KMS-11 (cell line): Measurements from ENCODE around the gene KIF1C.

Experiments
- H2AFZ ChIP-seq: fragments of 200-600 bp; sonication (generic); 2 replicates; pipeline ENCODE4 v1.6.1; 2016; ENCODE audit warnings: antibody characterized with exemption, mixed run types, low read depth
- H3K27ac ChIP-seq: fragments of 200-600 bp; sonication (generic); 2 replicates; pipeline ENCODE4 v1.6.1; 2016; ENCODE audit warnings: mild to moderate bottlenecking, mixed run types
- H3K27me3 ChIP-seq: fragments of 200-600 bp; sonication (generic); 2 replicates; pipeline ENCODE4 v1.6.1; 2017; ENCODE audit warnings: mild to moderate bottlenecking, low read depth, mixed run types, moderate library complexity; ENCODE audit not compliant: insufficient read depth
- H3K36me3 ChIP-seq: fragments of 200-600 bp; sonication (generic); 2 replicates; pipeline ENCODE4 v1.6.1; 2017; ENCODE audit warnings: mild to moderate bottlenecking, mixed run types; ENCODE audit not compliant: insufficient read depth
- H3K4me1 ChIP-seq: fragments of 200-600 bp; sonication (generic); 2 replicates; pipeline ENCODE4 v1.6.1; 2016; ENCODE audit warnings: mild to moderate bottlenecking, low read depth, mixed run types; ENCODE audit not compliant: poor library complexity, severe bottlenecking
- H3K4me2 ChIP-seq: fragments of 200-600 bp; sonication (generic); 2 replicates; pipeline ENCODE4 v1.7.0; 2016; ENCODE audit warnings: mild to moderate bottlenecking, mixed run types
- H3K4me3 ChIP-seq: fragments of 200-600 bp; sonication (generic); IDR thresholded peaks from 2 replicates; pipeline ENCODE4 v1.6.1; 2017; ENCODE audit warnings: low read depth, low read length, mixed read lengths; ENCODE audit not compliant: insufficient read depth
- H3K79me2 ChIP-seq: fragments of 200-600 bp; sonication (generic); 2 replicates; pipeline ENCODE4 v1.6.1; 2016; ENCODE audit warnings: low read depth, mixed run types; ENCODE audit not compliant: insufficient read depth
- H3K9ac ChIP-seq: fragments of 200-600 bp; sonication (generic); 2 replicates; pipeline ENCODE4 v1.6.1; 2016; ENCODE audit warnings: mild to moderate bottlenecking, mixed run types
- H4K20me1 ChIP-seq: fragments of 200-600 bp; sonication (generic); 2 replicates; pipeline ENCODE4 v1.6.1; 2016; ENCODE audit warnings: mild to moderate bottlenecking, mixed run types; ENCODE audit not compliant: insufficient read depth
- CTCF ChIP-seq: fragments of 200-600 bp; sonication (generic); conservative IDR thresholded peaks from 2 replicates; pipeline ENCODE4 v1.6.1; 2017; ENCODE audit warnings: low read depth, mild to moderate bottlenecking, antibody characterized with exemption, low read length, moderate library complexity, mixed read lengths

The KIF1C gene

GRCh38 chr17:5032865-5033264, 35.1 kb downstream of the KIF1C start:
- TF ChIP-seq CTCF, result no peak
- H3K27ac ChIP-seq, result no peak overlapping the region
- H2AFZ ChIP-seq, result no peak overlapping the region
- H3K9ac ChIP-seq, result no peak overlapping the region
- H3K4me3 ChIP-seq, result no peak overlapping the region
- no peaks in the 10 kb centered on the region for H3K27me3 ChIP-seq
- no peaks in the 10 kb centered on the region for H3K79me2 ChIP-seq
- no peaks in the 10 kb centered on the region for H3K36me3 ChIP-seq
- no peaks in the 10 kb centered on the region for H4K20me1 ChIP-seq
- peaks cover 5% of the 10 kb centered on the region for H3K4me1 ChIP-seq
- H3K4me2 ChIP-seq, result no peak overlapping the region

GRCh38 chr17:5033352-5034015, 35.7 kb downstream of the KIF1C start:
- peaks cover 5% of the 10 kb centered on the region for H3K4me1 ChIP-seq
- no peak overlapping the region for H3K4me2 ChIP-seq
- H3K9ac ChIP-seq, result no peak overlapping the region
- H3K36me3 ChIP-seq, result no peaks in the 10 kb centered on the region
- TF ChIP-seq CTCF, result no peak
- H4K20me1 ChIP-seq, result no peaks in the 10 kb centered on the region
- no peak overlapping the region for H2AFZ ChIP-seq
- H3K79me2 ChIP-seq, result no peaks in the 10 kb centered on the region
- H3K27ac ChIP-seq, result no peak overlapping the region
- no peak overlapping the region for H3K4me3 ChIP-seq
- no peaks in the 10 kb centered on the region for H3K27me3 ChIP-seq

- H4K20me1 ChIP-seq, result no peaks in the 10 kb centered on the region
- H3K4me2 ChIP-seq, result no peak overlapping the region
- no peaks in the 10 kb centered on the region for H3K79me2 ChIP-seq
- H3K27me3 ChIP-seq, result no peaks in the 10 kb centered on the region
- H3K4me1 ChIP-seq, result peaks cover 5% of the 10 kb centered on the region
- H3K9ac ChIP-seq, result no peak overlapping the region
- H3K36me3 ChIP-seq, result no peaks in the 10 kb centered on the region
- no peak for TF ChIP-seq CTCF
- H3K27ac ChIP-seq, result no peak overlapping the region
- no peak overlapping the region for H3K4me3 ChIP-seq
- H2AFZ ChIP-seq, result no peak overlapping the region
Observed at GRCh38 chr17:5034063-5034462, 36.3 kb downstream of the KIF1C start.

GRCh38 chr17:5034651-5035050, 36.9 kb downstream of the KIF1C start:
- Histone ChIP-seq H4K20me1 (no peaks in the 10 kb centered on the region), H3K36me3 (no peaks in the 10 kb centered on the region), H3K79me2 (no peaks in the 10 kb centered on the region), H3K4me1 (peaks cover 5% of the 10 kb centered on the region), H3K27me3 (no peaks in the 10 kb centered on the region), H2AFZ (no peak overlapping the region), H3K4me2 (no peak overlapping the region), H3K9ac (no peak overlapping the region), H3K4me3 (no peak overlapping the region), H3K27ac (no peak overlapping the region)
- TF ChIP-seq CTCF, result no peak
